HUES6 (cell line): ENCODE measurements around the gene ISG20.

Experiments
- H3K27ac ChIP-seq: 2 replicates; pipeline ENCODE4 v1.7.0; 2013; ENCODE audit warnings: low read depth, mild to moderate bottlenecking, low read length, inconsistent platforms
- H3K27me3 ChIP-seq: 2 replicates; pipeline ENCODE4 v1.6.1; 2013; ENCODE audit warnings: low read length; ENCODE audit not compliant: control insufficient read depth, insufficient read depth
- H3K36me3 ChIP-seq: 2 replicates; pipeline ENCODE4 v1.6.1; 2013; ENCODE audit warnings: low read length; ENCODE audit not compliant: control insufficient read depth, insufficient read depth
- H3K4me1 ChIP-seq: 2 replicates; pipeline ENCODE4 v1.6.1; 2013; ENCODE audit warnings: low read length; ENCODE audit not compliant: control insufficient read depth, insufficient read depth
- H3K4me3 ChIP-seq: 2 replicates; pipeline ENCODE4 v1.5.1; 2013; ENCODE audit warnings: low read depth, low read length
- H3K9ac ChIP-seq: one replicate; pipeline ENCODE4 v1.6.1; 2013; ENCODE audit warnings: mild to moderate bottlenecking, low read length
- H3K9me3 ChIP-seq: 2 replicates; pipeline ENCODE4 v1.6.1; 2013; ENCODE audit warnings: low read depth, low read length; ENCODE audit not compliant: control insufficient read depth, insufficient read depth

The ISG20 gene

GRCh38 chr15:88619796-88620195, 19.0 kb upstream of the ISG20 start:
- H3K4me3 ChIP-seq, result 0 out of 2 replicates have a peak overlapping the region, but pooled peaks have one; percentile 16
- H3K4me1 ChIP-seq, result peaks cover 39% of the 10 kb centered on the region
- H3K36me3 ChIP-seq, result peaks cover 23% of the 10 kb centered on the region
- peak overlapping the region; percentile 96; the same call in 1 of the 2 replicates for H3K27ac ChIP-seq
- peak overlapping the region; percentile 32 for H3K9ac ChIP-seq
- H3K9me3 ChIP-seq, result no peaks in the 10 kb centered on the region
- H3K27me3 ChIP-seq, result no peaks in the 10 kb centered on the region

DNA sequence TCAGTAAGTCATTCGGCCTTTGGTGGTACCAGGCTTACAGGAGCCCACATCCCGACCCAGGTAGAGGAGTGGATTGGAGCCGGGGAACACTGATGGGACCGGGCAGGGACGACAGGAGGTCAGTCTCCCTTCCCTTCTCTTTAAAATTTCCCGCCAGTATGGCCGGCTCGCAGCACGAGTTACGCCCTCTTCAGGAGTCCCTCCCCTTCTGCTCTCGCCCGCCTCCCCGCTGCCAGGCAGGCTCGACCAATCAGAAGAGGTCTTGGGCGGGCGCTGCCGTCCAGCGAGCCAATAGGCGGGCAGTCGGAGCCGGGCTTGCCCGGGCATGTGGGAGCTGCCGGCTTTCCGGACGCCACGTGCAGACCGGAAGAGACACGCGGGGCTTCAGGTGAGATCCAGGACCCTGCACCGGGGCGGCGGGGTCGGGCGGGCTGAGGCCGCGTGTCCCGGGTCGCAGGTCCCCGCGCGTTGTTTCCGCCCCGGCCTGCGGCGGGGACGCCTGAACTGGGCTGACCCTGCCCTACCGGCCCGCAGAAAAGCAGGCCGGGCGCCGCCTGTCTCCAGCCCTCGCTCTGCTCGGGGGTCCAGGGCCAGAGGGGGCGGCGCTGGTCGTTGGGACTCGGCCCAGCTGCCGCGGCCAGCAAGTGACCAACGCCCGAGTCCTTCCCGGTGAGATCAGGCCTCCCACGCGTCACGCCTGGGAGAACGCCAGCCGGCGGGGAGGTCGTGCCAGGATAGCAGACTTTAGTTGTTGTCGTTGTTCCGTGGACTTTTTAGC, 17.6 kb upstream of the ISG20 start, which contains the start of gene AEN:
TSS of gene AEN (plus strand) at position 346 of the 778 bp plus-strand sequence. CDS start 4,870 bp downstream, outside the sequence.
- peaks cover 32% of the 10 kb centered on the region for H3K4me1 ChIP-seq
- peak within 1 kb of the TSS; percentile 96 for H3K27ac ChIP-seq
- H3K9me3 ChIP-seq, result no peaks in the 10 kb centered on the region
- H3K36me3 ChIP-seq, result peaks cover 34% of the 10 kb centered on the region
- peak within 1 kb of the TSS; percentile 98 for H3K9ac ChIP-seq
- H3K27me3 ChIP-seq, result no peaks in the 10 kb centered on the region
- peak within 1 kb of the TSS; percentile 88 for H3K4me3 ChIP-seq

DNA sequence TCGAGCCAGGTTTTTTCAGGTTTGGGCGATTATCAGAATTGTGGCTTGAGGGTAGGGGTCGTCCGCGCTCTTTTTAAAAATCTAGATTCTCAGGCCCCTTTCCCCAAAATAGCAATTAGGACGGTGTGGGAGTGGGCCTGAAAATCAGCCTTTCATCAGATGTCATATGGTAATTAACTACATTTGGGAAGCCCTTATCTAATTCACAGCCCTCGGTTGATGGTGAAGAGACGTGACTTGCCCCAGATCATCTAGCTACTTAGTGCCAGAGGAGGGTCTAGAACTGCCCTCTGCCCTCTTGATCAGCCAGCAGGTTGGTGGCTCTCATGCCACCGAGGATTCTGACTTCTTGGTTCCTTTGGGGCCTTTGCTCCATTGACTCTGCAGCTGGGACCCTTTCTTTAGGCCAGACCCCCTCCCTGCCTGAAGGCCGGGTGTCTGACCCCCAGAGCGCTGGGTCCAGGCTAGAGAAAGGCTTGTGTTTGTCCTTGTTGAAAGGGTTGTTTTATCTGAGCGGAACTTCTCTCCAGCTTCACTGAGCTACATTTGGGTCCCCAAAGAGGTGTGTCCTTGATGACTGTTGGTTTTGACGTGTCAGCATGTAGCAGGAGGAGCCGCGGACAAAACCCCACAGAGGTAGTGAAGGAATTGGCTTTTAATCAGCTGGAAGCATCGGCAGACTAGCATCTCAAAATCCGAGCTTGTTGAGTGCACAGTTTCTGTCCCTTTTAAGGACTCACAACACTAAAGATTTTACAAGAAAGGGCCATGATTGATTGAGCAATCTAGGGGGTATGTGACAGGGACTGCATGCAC, 16.8 kb upstream of the ISG20 start:
- Histone ChIP-seq H3K27me3 (no peaks in the 10 kb centered on the region), H3K4me1 (peaks cover 32% of the 10 kb centered on the region), H3K4me3 (peak overlapping the region; percentile 88), H3K9ac (peak overlapping the region; percentile 98), H3K9me3 (no peaks in the 10 kb centered on the region), H3K36me3 (peaks cover 42% of the 10 kb centered on the region), H3K27ac (peak overlapping the region; percentile 96)

DNA sequence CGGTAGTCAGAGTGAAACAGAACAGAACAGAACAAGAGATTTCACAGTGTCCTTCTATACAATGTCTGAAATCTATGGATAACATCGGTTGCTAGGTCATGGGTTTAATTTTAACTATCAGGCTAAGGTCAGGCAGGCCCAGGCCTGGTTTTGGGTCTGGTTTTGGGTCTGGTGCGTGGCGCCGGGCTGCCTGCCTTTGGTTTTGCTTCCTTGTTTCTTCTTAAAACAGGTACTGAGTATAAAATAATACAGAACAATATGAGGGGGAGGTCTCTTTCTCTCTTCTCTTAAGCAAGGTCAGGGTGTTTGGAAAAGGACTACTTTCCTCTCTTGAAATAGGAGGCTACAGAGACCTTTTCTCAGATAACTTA, 16.2 kb upstream of the ISG20 start:
- Histone ChIP-seq H3K9ac (peak overlapping the region; percentile 98), H3K4me3 (peak overlapping the region; percentile 88), H3K27me3 (no peaks in the 10 kb centered on the region), H3K9me3 (no peaks in the 10 kb centered on the region), H3K36me3 (peaks cover 48% of the 10 kb centered on the region), H3K4me1 (peaks cover 37% of the 10 kb centered on the region), H3K27ac (peak overlapping the region; percentile 96; the same call in 1 of the 2 replicates)

DNA sequence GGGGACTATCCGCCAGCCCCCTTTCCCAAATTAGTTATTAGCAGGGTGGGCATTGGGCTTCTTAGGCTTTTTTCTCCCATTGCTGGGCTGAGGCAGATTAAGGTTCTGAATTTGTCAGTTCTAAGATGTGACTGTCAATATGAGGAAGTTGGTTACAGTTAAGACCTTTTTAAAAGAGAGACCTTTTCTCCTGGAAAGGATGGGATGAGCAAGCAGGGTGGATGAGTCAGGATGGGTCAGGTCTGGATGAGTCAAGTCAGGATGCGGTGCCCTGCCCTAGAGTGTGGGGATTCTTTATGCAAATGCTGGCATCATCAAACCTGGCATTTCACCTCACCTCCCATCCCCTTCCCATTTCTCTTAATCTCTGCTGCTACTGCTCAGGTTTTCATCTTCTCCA, 15.8 kb upstream of the ISG20 start:
- H3K9ac ChIP-seq, result peak overlapping the region; percentile 98
- no peaks in the 10 kb centered on the region for H3K9me3 ChIP-seq
- H3K27ac ChIP-seq, result no peak overlapping the region; the same call in 1 of the 2 replicates
- H3K4me3 ChIP-seq, result peak overlapping the region; percentile 88
- peaks cover 39% of the 10 kb centered on the region for H3K4me1 ChIP-seq
- peaks cover 53% of the 10 kb centered on the region for H3K36me3 ChIP-seq
- H3K27me3 ChIP-seq, result no peaks in the 10 kb centered on the region

DNA sequence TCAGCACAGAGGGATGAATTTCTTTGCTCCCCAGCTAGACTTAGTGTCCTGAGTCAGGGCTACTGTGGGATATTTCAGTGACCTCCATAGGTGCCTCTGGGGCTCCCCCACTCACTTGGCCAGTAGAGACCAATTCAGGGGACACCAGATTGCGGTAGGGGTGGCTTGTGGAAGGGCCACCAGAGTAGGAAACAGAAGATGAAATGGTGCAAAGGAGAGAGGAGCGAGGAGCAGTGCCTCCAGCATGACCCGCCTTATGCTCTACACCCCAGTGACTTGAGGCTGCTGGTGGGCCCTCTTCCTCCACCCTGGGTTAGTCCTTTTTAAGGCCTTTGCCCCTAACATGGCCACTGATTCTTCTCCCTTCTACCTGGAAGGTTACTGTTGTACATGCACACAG, 15.2 kb upstream of the ISG20 start:
- Histone ChIP-seq H3K4me1 (peaks cover 39% of the 10 kb centered on the region), H3K27me3 (no peaks in the 10 kb centered on the region), H3K36me3 (peaks cover 59% of the 10 kb centered on the region), H3K9me3 (no peaks in the 10 kb centered on the region), H3K9ac (peak overlapping the region; percentile 98), H3K27ac (peak overlapping the region; percentile 20; the same call in 1 of the 2 replicates), H3K4me3 (peak overlapping the region; percentile 88)

DNA sequence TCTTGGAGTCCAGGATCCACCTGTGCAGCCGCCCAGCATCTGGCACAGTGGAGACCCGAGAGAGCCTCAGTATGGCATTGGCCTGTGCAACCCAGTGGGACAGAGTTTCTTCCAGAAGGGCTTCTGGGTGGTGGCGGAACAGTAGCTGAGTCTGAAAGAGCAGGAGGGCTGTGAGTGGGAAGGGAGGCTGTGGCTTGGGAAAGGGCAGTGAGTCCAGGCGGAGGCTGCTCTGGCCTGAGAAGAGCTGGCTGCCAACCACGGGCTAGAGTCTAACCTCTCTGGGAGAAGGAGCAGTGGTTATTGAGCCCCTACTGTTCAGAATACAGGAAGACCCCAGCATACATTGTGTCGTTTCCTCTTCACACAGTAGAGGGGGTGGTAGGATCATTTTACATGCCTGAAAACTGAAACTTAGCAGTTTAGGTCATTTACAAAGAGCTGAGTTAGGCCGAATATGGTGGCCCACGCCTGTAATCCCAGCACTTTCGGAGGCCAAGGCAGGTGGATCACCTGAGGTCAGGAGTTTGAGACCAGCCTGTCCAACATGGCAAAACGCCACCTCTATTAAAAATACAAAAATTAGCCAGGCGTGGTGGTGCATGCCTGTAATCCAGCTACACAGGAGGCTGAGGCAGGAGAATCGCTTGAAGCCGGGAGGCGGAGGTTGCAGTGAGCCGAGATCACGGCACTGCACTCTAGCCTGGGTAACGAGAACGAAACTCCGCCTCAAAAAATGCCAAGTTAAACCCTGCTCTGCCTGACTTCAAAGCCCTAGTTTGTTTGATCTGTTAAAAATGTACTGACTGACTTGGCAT, 14.5 kb upstream of the ISG20 start:
- Histone ChIP-seq H3K36me3 (peaks cover 66% of the 10 kb centered on the region), H3K27ac (peak overlapping the region; percentile 20; the same call in 1 of the 2 replicates), H3K4me1 (peaks cover 39% of the 10 kb centered on the region), H3K9me3 (no peaks in the 10 kb centered on the region), H3K9ac (peak overlapping the region; percentile 98), H3K4me3 (peak overlapping the region; percentile 88), H3K27me3 (no peaks in the 10 kb centered on the region)

GRCh38 chr15:88624971-88625490, 13.8 kb upstream of the ISG20 start:
- H3K4me1 ChIP-seq, result peaks cover 39% of the 10 kb centered on the region
- H3K9me3 ChIP-seq, result no peaks in the 10 kb centered on the region
- no peak overlapping the region for H3K9ac ChIP-seq
- peak overlapping the region; percentile 88; the same call in 1 of the 2 replicates for H3K4me3 ChIP-seq
- H3K27ac ChIP-seq, result no peak overlapping the region
- H3K36me3 ChIP-seq, result peaks cover 73% of the 10 kb centered on the region
- H3K27me3 ChIP-seq, result no peaks in the 10 kb centered on the region

GRCh38 chr15:88625943-88626741, 12.7 kb upstream of the ISG20 start:
- Histone ChIP-seq H3K36me3 (peaks cover 84% of the 10 kb centered on the region), H3K4me3 (peak overlapping the region; percentile 4; the same call in 1 of the 2 replicates), H3K9me3 (no peaks in the 10 kb centered on the region), H3K4me1 (peaks cover 32% of the 10 kb centered on the region), H3K9ac (no peak overlapping the region), H3K27me3 (no peaks in the 10 kb centered on the region), H3K27ac (no peak overlapping the region)

DNA sequence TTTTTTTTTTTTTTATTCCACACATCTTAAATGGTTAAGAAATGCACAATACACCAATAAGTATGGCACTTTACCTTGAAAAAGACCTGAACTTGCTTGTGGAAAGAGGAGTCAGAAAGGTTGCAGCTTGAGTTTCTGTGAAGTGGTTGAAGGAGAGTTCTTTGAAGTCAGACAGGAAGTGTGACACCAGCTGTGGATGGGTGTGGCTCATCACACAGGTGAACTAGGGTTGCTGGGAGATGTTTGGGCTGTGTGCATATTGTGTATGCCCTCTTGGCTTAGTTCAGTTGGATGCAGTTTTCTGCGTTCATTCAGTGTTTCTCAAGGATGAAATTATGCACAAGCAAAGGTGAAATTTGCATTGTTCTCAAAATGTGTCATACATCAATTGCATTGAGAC, 11.4 kb upstream of the ISG20 start:
- Histone ChIP-seq H3K27me3 (no peaks in the 10 kb centered on the region), H3K4me3 (no peak overlapping the region), H3K4me1 (peaks cover 32% of the 10 kb centered on the region), H3K36me3 (peaks cover 93% of the 10 kb centered on the region), H3K9me3 (no peaks in the 10 kb centered on the region), H3K9ac (no peak overlapping the region), H3K27ac (no peak overlapping the region)
